ENCODE measurements around the gene BACE1.

- TF ChIP-seq CTCF (IDR thresholded peaks at IDR 0.05), result no peak
- TF ChIP-seq ZFX (IDR thresholded peaks at IDR 0.05; ENCODE audit: borderline replicate concordance), result no peak
Measured at GRCh38 chr11:117286588-117286987, 29.5 kb downstream of the BACE1 start.
